Liver (tissue), 9 donors: Measurements from ENCODE around the gene NCAM2. TPM values are rescaled to one million over a fixed set of nuclear protein-coding genes. Genes with fewer than 3 reads are reported as not detected.

Experiments used
- DNase-seq: peaks from one replicate; pipeline ENCODE4 v3.0.0-alpha.2; 2017; ENCODE audit warnings: low spot score
- H3K27ac ChIP-seq, 2 donors: one replicate each; pipeline ENCODE4 v1.7.0; 2013; ENCODE audit warnings: inconsistent platforms in 2 of 2, low read length in 2 of 2, control low read depth in 1 of 2, low read depth in 1 of 2, mild to moderate bottlenecking in 1 of 2
- H3K27me3 ChIP-seq, 4 donors: one replicate each; pipeline versions ENCODE4 v1.6.1 to v1.7.0; 2013; ENCODE audit warnings: low read length in 3 of 4, inconsistent platforms in 1 of 4, mild to moderate bottlenecking in 1 of 4, moderate library complexity in 1 of 4; ENCODE audit not compliant: control insufficient read depth in 4 of 4, insufficient read depth in 4 of 4
- H3K36me3 ChIP-seq, 4 donors: one replicate each; pipeline versions ENCODE4 v1.6.1 to v1.7.0; 2013; ENCODE audit warnings: low read length in 3 of 4, mild to moderate bottlenecking in 3 of 4, low read depth in 1 of 4, moderate library complexity in 1 of 4; ENCODE audit not compliant: control insufficient read depth in 4 of 4, insufficient read depth in 3 of 4
- H3K4me1 ChIP-seq, 4 donors: one replicate each; pipeline versions ENCODE4 v1.6.1 to v1.7.0; 2013; ENCODE audit warnings: low read length in 3 of 4, mild to moderate bottlenecking in 3 of 4, moderate library complexity in 1 of 4; ENCODE audit not compliant: control insufficient read depth in 4 of 4, insufficient read depth in 4 of 4
- H3K4me3 ChIP-seq, 3 donors: one replicate each; pipeline versions ENCODE4 v1.6.1 to v1.7.0; 2013; ENCODE audit warnings: low read length in 3 of 3, control low read depth in 1 of 3, low read depth in 1 of 3, mild to moderate bottlenecking in 1 of 3
- H3K9ac ChIP-seq, 2 donors: one replicate each; pipeline ENCODE4 v1.7.0; 2013; ENCODE audit warnings: low read length in 2 of 2, mild to moderate bottlenecking in 2 of 2, moderate library complexity in 2 of 2, control low read depth in 1 of 2, low read depth in 1 of 2
- H3K9me3 ChIP-seq, 4 donors: one replicate each; pipeline versions ENCODE4 v1.6.1 to v1.7.0; 2013; ENCODE audit warnings: low read length in 3 of 4; ENCODE audit not compliant: control insufficient read depth in 4 of 4
- EGR1 ChIP-seq, 2 donors: IDR thresholded peaks; 2 replicates each; pipeline ENCODE4 v1.6.1; 2016 to 2018; ENCODE audit warnings: antibody characterized with exemption in 2 of 2, low read depth in 2 of 2
- FOXA1 ChIP-seq: IDR thresholded peaks from 2 replicates; pipeline ENCODE4 v1.6.1; 2016; ENCODE audit warnings: antibody characterized with exemption
- GABPA ChIP-seq, 2 donors: IDR thresholded peaks in 1 of 2; conservative IDR thresholded peaks in 1 of 2; 2 replicates each; pipeline ENCODE4 v1.6.1; 2016; ENCODE audit warnings: antibody characterized with exemption in 2 of 2, mild to moderate bottlenecking in 1 of 2, moderate library complexity in 1 of 2
- HNF4A ChIP-seq, 2 donors: conservative IDR thresholded peaks; 2 replicates each; pipeline ENCODE4 v1.6.1; 2016; ENCODE audit warnings: antibody characterized with exemption in 2 of 2, mild to moderate bottlenecking in 2 of 2
- HNF4G ChIP-seq: IDR thresholded peaks from 2 replicates; pipeline ENCODE4 v1.6.1; 2016; ENCODE audit warnings: antibody characterized with exemption
- JUND ChIP-seq, 2 donors: IDR thresholded peaks; 2 replicates each; pipeline ENCODE4 v1.6.1; 2016; ENCODE audit warnings: antibody characterized with exemption in 2 of 2
- NR2F2 ChIP-seq: IDR thresholded peaks from 2 replicates; pipeline ENCODE4 v1.6.1; 2016; ENCODE audit warnings: antibody characterized with exemption
- RAD21 ChIP-seq, 2 donors: IDR thresholded peaks; 2 replicates each; pipeline ENCODE4 v1.6.1; 2016; ENCODE audit warnings: antibody characterized with exemption in 2 of 2, mild to moderate bottlenecking in 2 of 2
- RXRA ChIP-seq, 2 donors: IDR thresholded peaks; 2 replicates each; pipeline ENCODE4 v1.6.1; 2017 to 2018; ENCODE audit warnings: antibody characterized with exemption in 2 of 2, mild to moderate bottlenecking in 1 of 2
- SP1 ChIP-seq: IDR thresholded peaks from 2 replicates; pipeline ENCODE4 v1.6.1; 2018; ENCODE audit warnings: antibody characterized with exemption, mild to moderate bottlenecking
- TAF1 ChIP-seq: conservative IDR thresholded peaks from 2 replicates; pipeline ENCODE4 v1.6.1; 2016; ENCODE audit warnings: antibody characterized with exemption, mild to moderate bottlenecking
- YY1 ChIP-seq: IDR thresholded peaks from 2 replicates; pipeline ENCODE4 v1.6.1; 2016; ENCODE audit warnings: antibody characterized with exemption, mild to moderate bottlenecking
- WGBS: extraction: QIAGEN DNeasy Blood & Tissue Kit; methylation state at CpG from one replicate; pipeline ENCODE4 v1.1.7; 2013; 5-methylcytosine and 5-hydroxymethylcytosine counted together
- polyA plus RNA-seq, 2 donors: library from polyadenylated mRNA; stranded (reverse) in 1 of 2; unstranded in 1 of 2; fragments of 200-250 nt in 1 of 2; fragments of >200 nt in 1 of 2; fragmentation: Nextera tagmentation in 1 of 2; extraction: Ambion mirVana in 1 of 2; gene quantifications; one replicate each; pipeline versions ENCODE4 v1.2.1 to v1.2.3, GENCODE V29; 2013 to 2015
- total RNA-seq, 2 donors: library from RNA; depleted of rRNA; stranded (reverse); fragments of >200 nt; gene quantifications; one replicate each; pipeline ENCODE4 v1.2.3, GENCODE V29; 2014
- TF ChIP-seq, protein P1 (sequence below): IDR thresholded peaks from 2 replicates; pipeline ENCODE4 v1.6.1; 2016; ENCODE audit warnings: antibody characterized with exemption
- TF ChIP-seq, protein P2 (sequence below): fragments of 150-350 bp; IDR thresholded peaks from 2 replicates; pipeline ENCODE4 v1.5.1; 2017; ENCODE audit warnings: improper control_type of control experiment, low read depth, low read length; ENCODE audit not compliant: missing input control
- donor health status: healthy.
- donor health status: healthy.
- donor health status: healthy.
- donor health status: healthy.
- donor health status: healthy.

NCAM2 gene
- total and polyA plus RNA-seq, 4 donors, result 0.06 to 0.51 (median 0.24) TPM

- no peaks in the 10 kb centered on the region for H3K27me3 ChIP-seq
- no peaks in the 10 kb centered on the region for H3K36me3 ChIP-seq
- DNase-seq, result no peak
- H3K9ac ChIP-seq, result no peak overlapping the region
- H3K4me1 ChIP-seq, result no peaks in the 10 kb centered on the region
- no peak overlapping the region for H3K4me3 ChIP-seq
- 69% methylated on average over 3 of the region's 3 CpGs for WGBS
- no peak for TF ChIP-seq RXRA (IDR thresholded peaks at IDR 0.05)
- no peak for TF ChIP-seq JUND (IDR thresholded peaks at IDR 0.05)
- TF ChIP-seq SP1, result no peak
- TF ChIP-seq, protein P1, sequence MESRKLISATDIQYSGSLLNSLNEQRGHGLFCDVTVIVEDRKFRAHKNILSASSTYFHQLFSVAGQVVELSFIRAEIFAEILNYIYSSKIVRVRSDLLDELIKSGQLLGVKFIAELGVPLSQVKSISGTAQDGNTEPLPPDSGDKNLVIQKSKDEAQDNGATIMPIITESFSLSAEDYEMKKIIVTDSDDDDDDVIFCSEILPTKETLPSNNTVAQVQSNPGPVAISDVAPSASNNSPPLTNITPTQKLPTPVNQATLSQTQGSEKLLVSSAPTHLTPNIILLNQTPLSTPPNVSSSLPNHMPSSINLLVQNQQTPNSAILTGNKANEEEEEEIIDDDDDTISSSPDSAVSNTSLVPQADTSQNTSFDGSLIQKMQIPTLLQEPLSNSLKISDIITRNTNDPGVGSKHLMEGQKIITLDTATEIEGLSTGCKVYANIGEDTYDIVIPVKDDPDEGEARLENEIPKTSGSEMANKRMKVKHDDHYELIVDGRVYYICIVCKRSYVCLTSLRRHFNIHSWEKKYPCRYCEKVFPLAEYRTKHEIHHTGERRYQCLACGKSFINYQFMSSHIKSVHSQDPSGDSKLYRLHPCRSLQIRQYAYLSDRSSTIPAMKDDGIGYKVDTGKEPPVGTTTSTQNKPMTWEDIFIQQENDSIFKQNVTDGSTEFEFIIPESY, result no peak
- TF ChIP-seq HNF4G, result no peak
- no peak for TF ChIP-seq HNF4A (conservative IDR thresholded peaks at IDR 0.05)
- TF ChIP-seq FOXA1, result no peak
- no peaks in the 10 kb centered on the region for H3K9me3 ChIP-seq
- H3K27ac ChIP-seq, result no peak overlapping the region
Observed at GRCh38 chr21:21236996-21237395, 238.8 kb downstream of the NCAM2 start.

DNA sequence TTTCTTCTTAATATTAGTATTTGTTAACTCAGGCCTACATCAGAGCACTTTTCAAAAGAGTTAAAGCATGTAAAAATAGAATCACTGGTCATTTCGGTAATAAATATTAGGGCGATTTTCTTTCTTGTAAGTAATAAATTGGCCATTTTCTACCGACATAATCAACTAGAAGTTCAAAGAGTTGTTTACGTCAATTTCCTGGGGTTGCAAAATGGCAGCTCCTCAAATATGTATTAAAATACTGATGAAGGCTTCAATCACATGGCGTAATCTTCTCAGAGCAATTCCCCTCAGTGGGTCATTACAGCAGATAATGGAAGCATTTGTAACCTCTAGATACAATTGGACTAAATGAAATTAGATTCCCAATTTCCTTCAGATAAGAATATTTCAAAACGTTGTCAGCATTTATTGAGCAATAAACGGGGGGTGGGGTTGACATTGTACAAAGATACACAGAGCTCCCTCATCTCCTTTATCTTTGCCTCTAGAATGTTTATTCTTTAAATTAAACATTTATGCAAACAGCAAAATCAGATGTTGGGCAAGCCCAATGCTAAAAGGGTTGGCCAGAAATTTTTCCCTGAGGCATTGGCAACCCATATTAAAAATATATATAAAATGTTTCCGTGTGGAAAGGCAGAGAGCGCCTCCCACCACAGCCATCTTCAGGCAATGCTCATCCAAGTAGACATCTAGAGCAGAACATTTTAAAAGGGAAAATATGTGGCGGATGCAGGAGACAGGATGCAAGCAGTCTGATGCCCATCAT is 240.6 kb downstream of the NCAM2 start:
- H3K27me3 ChIP-seq, result no peaks in the 10 kb centered on the region
- H3K9me3 ChIP-seq, result no peaks in the 10 kb centered on the region
- no peak overlapping the region for H3K9ac ChIP-seq
- no peak overlapping the region for H3K4me3 ChIP-seq
- WGBS, result 77% methylated on average over 10 of the region's 10 CpGs
- TF ChIP-seq HNF4A (conservative IDR thresholded peaks at IDR 0.05) (no peak), HNF4G (no peak), NR2F2 (no peak), RAD21 (IDR thresholded peaks at IDR 0.05) (no peak), GABPA (IDR thresholded peaks at IDR 0.05 in 1 of 2, conservative IDR thresholded peaks at IDR 0.05 in 1 of 2) (no peak), TAF1 (no peak), EGR1 (IDR thresholded peaks at IDR 0.05; ENCODE audit: low read depth in 2 of 2) (no peak), JUND (IDR thresholded peaks at IDR 0.05) (no peak)
- TF ChIP-seq, protein P2, sequence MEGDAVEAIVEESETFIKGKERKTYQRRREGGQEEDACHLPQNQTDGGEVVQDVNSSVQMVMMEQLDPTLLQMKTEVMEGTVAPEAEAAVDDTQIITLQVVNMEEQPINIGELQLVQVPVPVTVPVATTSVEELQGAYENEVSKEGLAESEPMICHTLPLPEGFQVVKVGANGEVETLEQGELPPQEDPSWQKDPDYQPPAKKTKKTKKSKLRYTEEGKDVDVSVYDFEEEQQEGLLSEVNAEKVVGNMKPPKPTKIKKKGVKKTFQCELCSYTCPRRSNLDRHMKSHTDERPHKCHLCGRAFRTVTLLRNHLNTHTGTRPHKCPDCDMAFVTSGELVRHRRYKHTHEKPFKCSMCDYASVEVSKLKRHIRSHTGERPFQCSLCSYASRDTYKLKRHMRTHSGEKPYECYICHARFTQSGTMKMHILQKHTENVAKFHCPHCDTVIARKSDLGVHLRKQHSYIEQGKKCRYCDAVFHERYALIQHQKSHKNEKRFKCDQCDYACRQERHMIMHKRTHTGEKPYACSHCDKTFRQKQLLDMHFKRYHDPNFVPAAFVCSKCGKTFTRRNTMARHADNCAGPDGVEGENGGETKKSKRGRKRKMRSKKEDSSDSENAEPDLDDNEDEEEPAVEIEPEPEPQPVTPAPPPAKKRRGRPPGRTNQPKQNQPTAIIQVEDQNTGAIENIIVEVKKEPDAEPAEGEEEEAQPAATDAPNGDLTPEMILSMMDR, result no peak
- no peaks in the 10 kb centered on the region for H3K36me3 ChIP-seq
- no peak for DNase-seq
- H3K4me1 ChIP-seq, result no peaks in the 10 kb centered on the region
- no peak overlapping the region for H3K27ac ChIP-seq

DNA sequence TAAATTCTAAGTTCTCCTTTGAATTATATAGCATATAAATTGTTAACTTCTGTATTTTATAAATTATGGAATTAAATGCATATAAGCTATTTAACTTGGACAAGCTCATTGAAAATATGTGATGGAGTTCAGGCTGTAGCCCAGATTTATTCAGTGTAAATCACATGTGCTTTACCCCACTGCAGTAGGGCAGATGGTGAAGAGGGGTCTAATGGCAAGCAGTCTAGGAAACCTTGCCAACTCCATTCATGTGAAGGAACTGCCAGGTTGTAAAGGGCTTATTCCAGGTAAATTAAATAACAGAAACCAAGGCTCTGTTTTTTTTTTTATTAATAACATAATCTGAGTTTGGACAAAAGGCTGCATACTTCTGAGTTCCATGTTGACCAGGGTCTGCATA is 243.2 kb downstream of the NCAM2 start:
- TF ChIP-seq YY1, result no peak
- TF ChIP-seq RAD21 (IDR thresholded peaks at IDR 0.05), result no peak
- TF ChIP-seq FOXA1, result no peak
- TF ChIP-seq RXRA (IDR thresholded peaks at IDR 0.05), result no peak

More for the DNA sequence above, 243.2 kb downstream of the NCAM2 start:
- no peaks in the 10 kb centered on the region for H3K9me3 ChIP-seq
- H3K4me3 ChIP-seq, result no peak overlapping the region
- no peaks in the 10 kb centered on the region for H3K27me3 ChIP-seq
- no peaks in the 10 kb centered on the region for H3K36me3 ChIP-seq
- no peak for DNase-seq
- no peaks in the 10 kb centered on the region for H3K4me1 ChIP-seq
- no peak overlapping the region for H3K9ac ChIP-seq
- H3K27ac ChIP-seq, result no peak overlapping the region
